PC-3 (cell line): ENCODE results near the gene GPR15.

Experiments
- CTCF ChIP-seq: fragments of 300-600 bp; sonication (generic); conservative IDR thresholded peaks from 2 replicates; pipeline ENCODE4 v1.5.1; 2017; ENCODE audit warnings: antibody characterized with exemption, low read depth, mild to moderate bottlenecking, low read length
- EZH2 ChIP-seq: fragments of 300-600 bp; sonication (generic); IDR thresholded peaks from one replicate; pipeline ENCODE4 v1.6.1; 2017; ENCODE audit warnings: antibody characterized with exemption, mild to moderate bottlenecking, low read length; ENCODE audit not compliant: unreplicated experiment

- TF ChIP-seq CTCF (no peak), EZH2 (no peak)
These were observed 23.2 kb upstream of the GPR15 start for GRCh38 chr3:98508582-98508981.
